ENCODE measurements around the gene TADA2A.
A peak's percentile ranks its signal among the peaks of the same experiment; 100 is the strongest.
"Not testable (repeated sequence)": the region's sequence is repeated elsewhere in the genome, so short reads cannot be mapped to it uniquely, and the experiment has no call there.

TADA2A gene

GRCh38 chr17:37400505-37400904 lies 6.2 kb upstream of the TADA2A start:
- DNase-seq (ENCODE audit: low spot score) = peak; percentile 13

DNA sequence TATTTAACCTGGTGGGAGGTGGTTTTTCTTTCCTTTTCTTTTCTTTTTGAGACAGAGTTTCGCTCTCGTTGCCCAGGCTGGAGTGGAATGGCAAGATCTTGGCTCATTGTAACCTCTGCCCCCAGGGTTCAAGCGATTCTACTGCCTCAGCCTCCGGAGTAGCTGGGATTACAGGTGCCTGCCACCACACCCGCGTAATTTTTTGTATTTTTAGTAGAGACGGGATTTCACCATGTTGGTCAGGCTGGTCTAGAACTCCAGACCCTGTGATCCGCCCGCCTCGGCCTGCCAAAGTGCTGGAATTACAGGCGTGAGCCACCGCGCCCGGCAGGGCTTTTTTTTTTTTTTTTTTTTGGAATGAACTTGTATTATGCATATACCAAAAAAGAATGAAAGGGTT lies 1.2 kb upstream of the TADA2A start:
- DNase-seq (ENCODE audit: low spot score) = not testable (repeated sequence)

DNA sequence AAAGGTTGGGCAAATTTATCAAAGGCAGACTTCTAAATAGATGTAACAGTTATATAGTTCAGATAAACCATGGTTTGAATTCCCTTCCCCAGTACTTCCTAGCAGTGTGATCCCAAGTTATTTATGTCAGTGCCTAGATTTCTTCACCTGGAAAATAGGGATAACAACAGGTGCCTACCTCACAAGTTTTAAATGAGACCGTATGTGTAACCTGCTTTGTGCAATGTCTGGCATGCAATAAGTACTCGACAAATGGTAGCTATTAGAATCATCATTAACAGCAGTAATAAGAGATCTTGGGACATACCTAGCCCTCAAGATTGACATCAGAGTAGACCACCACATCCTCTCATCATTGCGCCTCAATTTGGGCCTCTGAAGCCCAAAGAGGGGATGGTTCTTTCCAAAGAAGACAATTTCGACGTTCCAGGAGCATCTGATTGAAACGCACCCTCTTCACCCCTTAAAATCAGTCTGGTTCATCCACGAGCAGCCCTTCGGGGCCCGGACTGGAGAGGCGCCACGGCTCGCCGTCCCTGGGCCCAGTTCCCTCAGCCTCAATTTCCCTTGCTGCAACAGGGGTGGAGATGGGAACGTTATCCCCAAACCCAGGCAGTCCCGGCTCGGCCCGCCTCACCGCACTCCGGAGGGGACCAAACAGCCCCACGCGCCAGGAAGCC lies 591 bp upstream of the TADA2A start:
- peak; percentile 49 for DNase-seq (ENCODE audit: low spot score)

DNA sequence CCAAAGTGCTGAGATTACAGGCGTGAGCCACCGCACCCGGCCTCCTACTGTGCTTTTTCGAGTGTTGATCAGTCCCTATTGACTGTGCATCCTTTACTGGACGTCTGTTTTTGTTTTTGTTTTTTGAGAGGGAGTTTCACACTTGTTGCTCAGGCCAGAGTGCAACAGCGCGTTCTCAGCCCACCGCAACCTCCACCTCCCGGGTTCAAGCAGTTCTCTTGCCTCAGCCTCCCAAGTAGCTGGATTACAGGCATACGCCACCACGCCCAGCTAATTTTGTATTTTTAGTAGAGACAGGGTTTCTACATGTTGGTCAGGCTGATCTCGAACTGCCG lies 1.4 kb downstream of the TADA2A start:
- DNase-seq (ENCODE audit: low spot score) = not testable (repeated sequence)

DNA sequence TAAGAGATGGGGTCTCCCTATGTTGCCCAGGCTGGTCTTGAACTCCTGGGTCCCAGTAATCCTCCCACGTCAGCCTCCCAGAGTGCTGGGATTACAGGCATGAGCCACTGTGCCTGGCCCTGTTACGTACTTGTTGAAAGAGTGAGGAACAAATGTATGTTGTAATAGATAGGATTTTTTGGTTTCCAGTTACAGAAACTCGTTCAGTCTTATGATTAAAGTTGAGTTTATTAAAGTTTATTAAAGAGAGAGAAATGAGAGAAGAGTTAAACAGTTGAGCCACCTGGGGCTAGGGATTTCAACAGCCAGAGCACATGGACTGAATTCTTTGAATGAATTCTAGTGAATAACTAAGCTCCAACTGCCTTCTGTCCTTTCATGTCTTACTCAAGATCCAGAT lies 3.7 kb downstream of the TADA2A start:
- DNase-seq (ENCODE audit: low spot score) = no peak

DNA sequence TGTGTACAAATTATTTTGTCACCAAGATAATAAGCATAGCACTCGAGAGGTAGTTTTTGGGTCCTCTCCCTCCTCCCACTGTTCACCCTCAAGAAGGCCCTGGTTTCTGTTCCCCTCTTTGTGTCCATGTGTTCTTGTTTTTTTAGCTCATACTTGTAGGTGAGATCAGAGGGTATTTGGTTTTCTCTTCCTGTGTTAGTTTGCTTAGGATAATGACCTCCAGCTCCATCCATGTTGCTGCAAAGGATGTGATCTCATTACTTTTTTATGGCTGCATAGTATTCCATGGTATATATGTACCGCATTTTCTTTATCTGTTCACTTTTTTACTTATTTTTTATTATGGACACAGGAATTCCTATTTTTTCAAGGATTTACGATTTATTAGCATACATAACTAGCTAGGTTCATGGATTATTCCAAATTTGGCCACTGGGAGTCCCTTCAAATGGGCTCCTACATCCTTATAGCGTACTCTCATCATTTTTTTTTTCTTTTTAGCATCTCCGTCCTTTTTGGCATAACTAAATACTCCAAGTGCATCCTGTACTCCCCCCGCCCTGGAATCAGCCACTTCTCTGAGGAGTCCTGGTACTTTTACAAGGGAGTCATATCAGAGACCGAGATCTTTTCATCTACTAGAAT lies 7.3 kb downstream of the TADA2A start:
- DNase-seq (ENCODE audit: low spot score) = no peak

- DNase-seq (ENCODE audit: low spot score) = no peak
Measured at GRCh38 chr17:37417852-37418251, 11.2 kb downstream of the TADA2A start.

GRCh38 chr17:37422971-37423625 lies 16.4 kb downstream of the TADA2A start:
- DNase-seq (ENCODE audit: low spot score) = no peak

DNA sequence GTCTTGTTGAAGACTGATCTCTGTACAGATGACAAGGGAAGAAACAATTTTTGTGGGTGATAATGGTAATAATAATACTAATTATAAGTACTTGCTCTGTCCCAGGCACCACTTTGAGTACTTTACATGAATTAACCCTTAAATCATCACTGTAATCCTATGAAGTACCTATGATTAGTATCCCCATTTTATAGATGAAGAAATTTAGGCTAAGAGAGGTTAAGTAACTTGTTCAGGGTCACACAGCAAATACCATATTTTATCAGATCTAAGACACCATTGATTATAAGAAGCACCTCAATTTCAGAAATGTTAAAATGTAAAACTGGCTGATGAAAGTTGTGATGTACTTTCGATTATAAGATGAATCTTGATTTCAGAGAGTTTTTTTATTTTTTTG lies 18.6 kb downstream of the TADA2A start:
- DNase-seq (ENCODE audit: low spot score) = no peak

DNA sequence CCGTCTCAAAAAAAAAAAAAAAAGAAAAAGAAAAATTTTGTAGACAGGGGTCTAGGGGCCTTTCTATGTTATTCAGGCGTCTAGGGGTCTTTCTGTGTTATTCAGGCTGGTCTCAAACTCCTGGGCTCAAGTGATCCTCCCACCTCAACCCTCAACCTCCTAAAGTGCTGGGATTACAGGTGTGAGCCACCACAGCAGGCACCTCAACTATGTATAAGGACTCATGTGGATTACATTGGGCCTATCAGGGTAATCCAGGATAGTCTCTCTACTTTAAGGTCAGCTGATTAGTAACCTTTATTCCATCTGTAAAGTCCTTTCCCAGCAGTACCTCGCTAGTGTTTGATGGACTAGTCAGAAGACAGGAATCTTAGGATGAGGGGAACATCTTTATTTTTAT lies 22.4 kb downstream of the TADA2A start:
- no peak for DNase-seq (ENCODE audit: low spot score)

GRCh38 chr17:37429453-37429852 lies 22.8 kb downstream of the TADA2A start:
- DNase-seq (ENCODE audit: low spot score) = no peak

- no peak for DNase-seq (ENCODE audit: low spot score)
Measured at GRCh38 chr17:37430051-37430627, 23.5 kb downstream of the TADA2A start.

DNA sequence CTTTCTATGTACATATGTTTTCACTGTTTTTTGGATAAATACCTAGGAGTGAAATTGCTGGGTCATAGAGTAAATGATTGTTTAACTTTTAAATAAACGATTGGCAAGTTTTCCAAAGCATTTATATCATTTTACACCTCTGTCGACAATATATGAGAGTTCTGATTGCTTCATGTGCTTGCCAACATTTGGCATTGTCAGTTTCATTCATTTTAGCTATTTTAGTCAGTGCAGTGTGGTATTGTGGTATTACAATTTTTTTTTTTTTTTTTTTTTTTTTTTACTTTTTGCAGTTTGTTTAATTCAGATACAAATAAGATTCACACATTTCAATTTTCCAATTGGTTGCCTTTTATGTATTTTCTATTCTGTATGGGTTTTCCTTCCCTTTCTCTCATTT lies 26.0 kb downstream of the TADA2A start:
- DNase-seq (ENCODE audit: low spot score) = no peak

- no peak for DNase-seq (ENCODE audit: low spot score)
Measured at GRCh38 chr17:37438141-37438540, 31.5 kb downstream of the TADA2A start.

DNA sequence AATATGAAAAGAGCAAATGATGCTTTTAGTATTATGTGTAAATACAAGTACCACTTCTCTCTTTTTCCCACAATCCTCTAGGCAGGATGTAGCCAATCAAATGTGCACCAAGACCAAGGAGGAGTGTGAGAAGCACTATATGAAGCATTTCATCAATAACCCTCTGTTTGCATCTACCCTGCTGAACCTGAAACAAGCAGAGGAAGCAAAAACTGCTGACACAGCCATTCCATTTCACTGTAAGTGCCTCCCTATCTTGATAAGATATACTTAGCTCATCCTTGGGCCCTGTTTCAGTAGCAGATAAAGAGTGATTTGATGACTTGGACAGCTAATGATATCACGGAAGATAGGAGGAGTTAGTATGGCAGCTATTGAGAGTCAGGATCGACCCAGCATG lies 33.7 kb downstream of the TADA2A start:
- no peak for DNase-seq (ENCODE audit: low spot score)

GRCh38 chr17:37441369-37442014 lies 34.8 kb downstream of the TADA2A start:
- DNase-seq (ENCODE audit: low spot score) = not testable (repeated sequence)

DNA sequence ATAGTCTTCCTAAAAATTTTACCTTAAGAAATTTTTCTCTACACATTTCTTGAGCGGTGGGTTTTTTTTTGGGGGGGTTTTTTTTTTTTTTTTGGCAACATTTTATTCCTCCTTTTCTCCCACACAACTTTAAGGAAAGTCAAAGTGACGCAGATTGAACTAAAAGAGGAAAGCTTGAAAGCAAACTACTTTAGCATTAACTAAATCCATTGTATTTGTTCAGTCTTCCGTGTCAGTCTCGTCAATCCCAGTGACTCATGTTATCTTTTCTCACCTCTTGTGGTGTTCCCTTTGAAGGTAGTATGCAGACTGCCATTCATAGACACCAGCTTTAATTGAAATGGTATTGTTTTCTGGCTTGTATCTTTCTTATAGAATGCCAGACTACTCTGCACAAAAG lies 39.3 kb downstream of the TADA2A start:
- DNase-seq (ENCODE audit: low spot score) = no peak

DNA sequence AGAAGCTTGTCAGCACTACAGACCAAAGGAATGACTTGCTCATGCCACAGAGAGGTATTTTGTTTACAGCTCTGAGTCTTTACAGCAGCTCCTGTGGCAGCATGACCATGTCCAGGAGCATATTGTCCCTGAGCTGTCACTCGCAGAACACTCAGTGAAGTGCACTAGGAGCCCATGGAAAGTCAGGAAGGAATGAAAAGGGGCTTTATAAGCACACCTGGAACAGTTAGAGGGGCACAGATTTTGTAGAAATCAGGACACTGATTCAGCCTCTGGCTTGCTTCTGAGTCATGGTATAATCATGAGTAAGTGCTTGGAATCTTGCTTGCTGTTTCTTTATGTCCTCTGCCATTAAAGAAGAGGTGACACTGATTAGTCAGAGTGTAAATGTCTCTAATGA lies 41.0 kb downstream of the TADA2A start:
- no peak for DNase-seq (ENCODE audit: low spot score)

- DNase-seq (ENCODE audit: low spot score) = peak; percentile 77
Measured at GRCh38 chr17:37450112-37450511, 43.4 kb downstream of the TADA2A start.

DNA sequence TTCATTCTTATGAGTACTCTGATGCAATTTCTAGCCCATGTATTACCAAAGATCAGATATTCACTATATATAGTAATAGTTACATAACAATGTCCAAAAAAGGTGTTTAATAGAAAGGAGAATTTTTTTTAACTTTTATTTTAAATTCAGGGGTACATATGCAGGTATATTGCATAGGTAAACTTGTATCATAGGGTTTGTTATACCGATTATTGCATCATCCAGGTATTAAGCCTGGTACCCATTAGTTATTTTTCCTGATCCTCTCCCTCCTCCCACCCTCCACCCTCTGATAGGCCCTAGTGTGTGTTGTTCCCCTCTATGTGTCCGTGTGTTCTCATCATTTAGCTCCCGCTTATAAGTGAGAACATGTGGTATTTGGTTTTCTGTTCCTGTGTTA lies 51.1 kb downstream of the TADA2A start:
- DNase-seq (ENCODE audit: low spot score) = not testable (repeated sequence)

DNA sequence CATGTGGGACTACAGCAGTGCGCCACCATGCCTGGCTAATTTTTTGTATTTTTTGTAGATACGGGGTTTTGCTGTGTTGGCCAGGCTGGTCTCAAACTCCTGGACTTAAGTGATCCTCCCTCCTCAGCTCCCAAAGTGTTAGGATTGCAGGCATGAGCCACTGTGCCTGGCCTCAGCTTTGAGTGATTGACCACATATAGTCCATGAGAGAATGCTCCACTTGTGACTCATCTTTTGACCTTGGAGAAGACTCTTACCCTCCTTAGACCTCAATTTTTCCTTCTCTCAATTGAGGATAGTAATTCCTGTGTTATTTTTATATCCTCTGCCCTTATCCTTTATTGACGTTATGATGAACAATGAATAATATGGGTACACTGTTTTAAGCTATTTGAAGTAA lies 52.1 kb downstream of the TADA2A start:
- DNase-seq (ENCODE audit: low spot score) = no peak

GRCh38 chr17:37461668-37462067 lies 55.0 kb downstream of the TADA2A start:
- no peak for DNase-seq (ENCODE audit: low spot score)

DNA sequence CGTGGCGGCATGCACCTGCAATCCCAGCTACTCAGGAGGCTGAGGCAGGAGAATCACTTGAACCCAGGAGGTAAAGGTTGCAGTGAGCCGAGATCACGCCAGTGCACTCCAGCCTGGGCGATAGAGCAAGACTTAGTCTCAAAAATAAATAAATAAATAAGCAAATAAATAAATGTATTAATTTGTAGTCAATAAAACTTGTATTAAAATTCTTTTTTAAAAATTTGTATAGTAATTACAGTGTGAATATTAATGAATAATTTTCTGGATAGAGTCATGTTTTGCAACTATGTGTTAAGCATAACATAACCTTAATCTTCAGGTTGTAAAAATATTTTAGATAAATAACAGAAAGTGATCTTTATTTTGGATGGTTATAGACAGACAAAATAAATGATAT lies 55.8 kb downstream of the TADA2A start:
- no peak for DNase-seq (ENCODE audit: low spot score)

Data from cerebellar cortex (tissue), 1 donor.